Natural killer cell (primary cell): ENCODE measurements around the gene ZNF618. TPM values are rescaled to one million over a fixed set of nuclear protein-coding genes. Genes with fewer than 3 reads are reported as not detected.

Experiments used
- ATAC-seq, 3 donors: fragments of 150-1000 bp in 2 of 3; fragments of 200-7000 bp in 1 of 3; cut with Tn5 transposase; 1 replicate in 1 of 3; 2 replicates in 2 of 3; pipeline ENCODE4 v1.10.0; 2021; ENCODE audit warnings: mild to moderate bottlenecking in 2 of 3, moderate library complexity in 2 of 3
- DNase-seq, 2 donors: peaks; one replicate each; pipeline versions ENCODE4 v3.0.0 to v3.0.0-alpha.2; 2013 to 2021; ENCODE audit warnings: mixed read lengths in 1 of 2
- H3K27ac ChIP-seq: one replicate; pipeline ENCODE4 v1.5.1; 2013; ENCODE audit warnings: mild to moderate bottlenecking, low read length
- H3K27me3 ChIP-seq: one replicate; pipeline ENCODE4 v1.6.1; 2013; ENCODE audit warnings: low read length; ENCODE audit not compliant: control insufficient read depth, insufficient read depth
- H3K36me3 ChIP-seq: one replicate; pipeline ENCODE4 v1.6.1; 2013; ENCODE audit warnings: low read length; ENCODE audit not compliant: control insufficient read depth, insufficient read depth
- H3K4me1 ChIP-seq: one replicate; pipeline ENCODE4 v1.6.1; 2013; ENCODE audit warnings: low read length; ENCODE audit not compliant: control insufficient read depth, insufficient read depth
- H3K4me3 ChIP-seq: one replicate; pipeline ENCODE4 v1.5.1; 2013; ENCODE audit warnings: low read length
- H3K9me3 ChIP-seq: one replicate; pipeline ENCODE4 v1.6.1; 2013; ENCODE audit warnings: low read length; ENCODE audit not compliant: control insufficient read depth, insufficient read depth
- H3K27ac Mint-ChIP-seq, 2 donors: one replicate each; pipeline ENCODE4 v1.8.0; 2022; ENCODE audit warnings: mild to moderate bottlenecking in 2 of 2, mixed read lengths in 2 of 2, moderate library complexity in 1 of 2
- H3K27me3 Mint-ChIP-seq, 2 donors: one replicate each; pipeline ENCODE4 v1.8.0; 2022; ENCODE audit warnings: low read depth in 2 of 2, mixed read lengths in 2 of 2
- H3K36me3 Mint-ChIP-seq: one replicate; pipeline ENCODE4 v1.8.0; 2022; ENCODE audit warnings: mixed read lengths
- H3K4me1 Mint-ChIP-seq, 2 donors: one replicate each; pipeline ENCODE4 v1.8.0; 2022; ENCODE audit warnings: mixed read lengths in 2 of 2
- H3K4me3 Mint-ChIP-seq: one replicate; pipeline ENCODE4 v1.8.0; 2022; ENCODE audit warnings: mild to moderate bottlenecking, moderate library complexity, mixed read lengths
- H3K9me3 Mint-ChIP-seq, 2 donors: one replicate each; pipeline ENCODE4 v1.8.0; 2022; ENCODE audit warnings: mixed read lengths in 2 of 2
- WGBS: methylation state at CpG from one replicate; pipeline ENCODE4 v1.1.7; 2013; ENCODE audit warnings: missing lambda C conversion rate; ENCODE audit not compliant: insufficient coverage; 5-methylcytosine and 5-hydroxymethylcytosine counted together
- intact Hi-C: fragments of 100-400 bp; cut with micrococcal nuclease; formaldehyde crosslinking; loops from one replicate; pipeline ENCODE4 v1.14.2; 2022
- total RNA-seq, 4 donors: library from RNA; stranded (reverse); fragments of 120-200 nt in 1 of 4; gene quantifications; one replicate each; pipeline versions ENCODE4 v1.2.3 to v1.2.4, GENCODE V29; 2013 to 2022
- TF ChIP-seq, protein P1 (sequence below): fragments of 200-600 bp; IDR thresholded peaks from one replicate; pipeline ENCODE4 v1.8.0; 2022; ENCODE audit warnings: antibody characterized with exemption

The ZNF618 gene
- total RNA-seq, 3 donors from 2014 or later (not counting 1 experiment from before 2014, with no cell fraction given): 9.2 to 10.7 (median 10.0) TPM

DNA sequence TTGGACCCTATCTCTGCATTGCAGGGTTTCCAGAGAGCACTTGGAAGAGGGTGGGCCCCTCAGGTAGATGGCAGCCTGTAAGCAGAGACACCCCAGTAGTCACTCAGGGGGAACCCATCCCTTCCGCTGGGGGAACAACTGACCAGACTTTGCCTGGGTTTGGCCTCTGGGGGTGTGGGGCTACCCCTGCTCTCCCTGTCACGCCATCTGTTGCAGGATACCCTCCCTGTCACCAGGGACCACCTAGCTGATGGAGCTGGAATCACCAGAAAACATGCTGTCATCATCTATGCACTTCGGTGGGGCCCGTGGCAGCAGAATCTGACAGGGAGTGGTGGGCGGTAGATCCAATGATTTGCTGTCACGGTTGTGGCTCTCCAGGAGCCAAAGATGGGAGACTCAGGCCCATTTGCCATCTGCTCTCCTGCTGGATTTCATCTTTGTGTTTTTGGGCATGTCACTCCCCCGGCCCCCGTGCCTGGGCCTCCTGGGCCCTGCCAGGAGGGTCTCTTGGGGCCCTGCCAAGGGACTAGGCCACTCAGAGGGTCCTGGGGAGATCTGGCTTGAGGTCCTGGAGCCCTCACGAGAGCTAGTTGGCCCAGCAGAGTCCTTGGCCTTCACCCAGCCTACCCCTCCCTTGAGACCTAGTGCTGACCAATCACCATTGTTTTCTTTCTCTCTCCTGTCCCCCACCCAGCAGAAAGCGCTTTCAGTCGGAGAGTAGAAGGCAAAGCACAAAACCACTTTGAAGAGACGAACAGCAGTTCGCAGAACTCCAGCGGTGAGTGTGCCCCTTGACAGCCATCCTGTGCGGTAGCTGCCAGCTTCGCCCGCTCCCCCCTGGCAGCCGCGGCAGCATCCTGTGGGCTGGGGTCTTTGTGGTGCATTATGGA, 156.1 kb downstream of the ZNF618 start:
- intact Hi-C loops: no loop called here
- Mint-ChIP-seq H3K27ac (no peak overlapping the region), H3K4me3 (no peak overlapping the region), H3K9me3 (no peaks in the 10 kb centered on the region), H3K36me3 (no peaks in the 10 kb centered on the region), H3K27me3 (no peaks in the 10 kb centered on the region), H3K4me1 (no peaks in the 10 kb centered on the region)
- Histone ChIP-seq H3K4me3 (no peak overlapping the region), H3K4me1 (no peaks in the 10 kb centered on the region), H3K9me3 (no peaks in the 10 kb centered on the region), H3K27ac (no peak overlapping the region), H3K36me3 (peaks cover 2% of the 10 kb centered on the region), H3K27me3 (no peaks in the 10 kb centered on the region)
- DNase-seq (no peak), ATAC-seq (no peak)
- 95% methylated on average over 19 of the region's 19 CpGs for WGBS
- TF ChIP-seq, protein P1, sequence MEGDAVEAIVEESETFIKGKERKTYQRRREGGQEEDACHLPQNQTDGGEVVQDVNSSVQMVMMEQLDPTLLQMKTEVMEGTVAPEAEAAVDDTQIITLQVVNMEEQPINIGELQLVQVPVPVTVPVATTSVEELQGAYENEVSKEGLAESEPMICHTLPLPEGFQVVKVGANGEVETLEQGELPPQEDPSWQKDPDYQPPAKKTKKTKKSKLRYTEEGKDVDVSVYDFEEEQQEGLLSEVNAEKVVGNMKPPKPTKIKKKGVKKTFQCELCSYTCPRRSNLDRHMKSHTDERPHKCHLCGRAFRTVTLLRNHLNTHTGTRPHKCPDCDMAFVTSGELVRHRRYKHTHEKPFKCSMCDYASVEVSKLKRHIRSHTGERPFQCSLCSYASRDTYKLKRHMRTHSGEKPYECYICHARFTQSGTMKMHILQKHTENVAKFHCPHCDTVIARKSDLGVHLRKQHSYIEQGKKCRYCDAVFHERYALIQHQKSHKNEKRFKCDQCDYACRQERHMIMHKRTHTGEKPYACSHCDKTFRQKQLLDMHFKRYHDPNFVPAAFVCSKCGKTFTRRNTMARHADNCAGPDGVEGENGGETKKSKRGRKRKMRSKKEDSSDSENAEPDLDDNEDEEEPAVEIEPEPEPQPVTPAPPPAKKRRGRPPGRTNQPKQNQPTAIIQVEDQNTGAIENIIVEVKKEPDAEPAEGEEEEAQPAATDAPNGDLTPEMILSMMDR: no peak

DNA sequence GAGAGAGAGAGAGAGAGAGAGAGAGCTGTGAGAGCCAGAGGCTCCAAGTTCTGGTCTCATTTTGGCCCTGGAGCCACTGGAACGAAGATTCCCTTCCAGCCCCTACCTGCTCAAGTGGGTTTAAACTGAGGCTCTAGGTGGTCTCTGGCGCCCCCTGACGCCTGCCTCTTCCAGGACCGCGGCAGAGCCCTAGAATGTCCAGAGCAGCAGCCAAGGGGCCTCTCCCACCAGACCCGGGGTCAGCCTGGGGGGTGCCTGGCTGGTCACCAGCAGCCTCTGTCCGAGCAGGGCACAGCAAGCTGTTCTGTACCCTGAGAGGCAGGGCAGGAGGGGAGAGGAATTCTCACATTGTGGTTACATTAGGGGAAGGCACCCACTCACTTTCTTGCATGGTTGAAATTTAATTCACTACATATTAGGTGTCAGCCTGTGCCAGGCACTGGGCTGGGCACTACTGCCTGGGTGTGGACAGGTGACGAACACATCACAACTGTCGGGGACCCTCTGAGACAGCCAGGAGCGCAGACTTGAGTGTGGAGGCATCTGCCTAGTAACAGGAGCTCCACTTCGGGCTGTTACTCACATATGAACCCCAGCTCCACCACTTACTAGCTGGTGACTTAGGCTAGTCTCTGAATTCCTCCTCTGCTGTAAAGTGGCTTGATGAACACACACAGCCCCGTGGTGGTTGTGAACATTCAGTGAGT, 157.4 kb downstream of the ZNF618 start:
- DNase-seq (no peak), ATAC-seq (no peak)
- no peak overlapping the region for H3K4me3 ChIP-seq
- no peak overlapping the region for H3K27ac ChIP-seq
- H3K36me3 Mint-ChIP-seq: no peaks in the 10 kb centered on the region
- H3K4me1 ChIP-seq: no peaks in the 10 kb centered on the region
- peaks cover 2% of the 10 kb centered on the region for H3K36me3 ChIP-seq
- no peaks in the 10 kb centered on the region for H3K9me3 Mint-ChIP-seq
- intact Hi-C loops: no loop called here
- H3K4me1 Mint-ChIP-seq: no peaks in the 10 kb centered on the region
- no peaks in the 10 kb centered on the region for H3K27me3 Mint-ChIP-seq
- no peaks in the 10 kb centered on the region for H3K9me3 ChIP-seq
- H3K27me3 ChIP-seq: no peaks in the 10 kb centered on the region
- H3K27ac Mint-ChIP-seq: no peak overlapping the region
- 82% methylated on average over 12 of the region's 12 CpGs for WGBS
- TF ChIP-seq, protein P1: no peak
- no peak overlapping the region for H3K4me3 Mint-ChIP-seq

DNA sequence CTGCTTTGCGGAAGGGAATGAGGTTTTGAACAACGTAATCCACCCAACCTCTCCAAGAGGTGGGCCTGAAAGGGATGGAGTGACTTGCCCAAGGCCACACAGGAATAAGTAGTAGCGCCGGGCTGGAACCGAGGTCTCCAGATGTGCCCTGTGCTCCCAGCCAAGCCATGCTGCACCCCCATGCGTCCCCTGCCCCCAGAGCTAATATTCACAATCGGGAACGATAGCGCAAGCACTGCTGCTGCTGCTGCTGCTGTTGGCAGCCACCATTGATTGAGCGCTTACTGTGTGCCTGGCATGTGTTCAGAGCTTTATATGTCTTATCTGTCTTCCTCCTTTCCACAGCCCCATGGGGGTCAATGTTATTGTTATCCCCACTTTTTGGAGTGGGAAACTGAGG, 158.1 kb downstream of the ZNF618 start:
- Mint-ChIP-seq H3K27ac (no peak overlapping the region), H3K9me3 (no peaks in the 10 kb centered on the region)
- no peak overlapping the region for H3K4me3 ChIP-seq

More for the DNA sequence above, 158.1 kb downstream of the ZNF618 start:
- no peaks in the 10 kb centered on the region for H3K27me3 Mint-ChIP-seq
- H3K4me1 ChIP-seq: no peaks in the 10 kb centered on the region
- H3K4me3 Mint-ChIP-seq: no peak overlapping the region
- no peaks in the 10 kb centered on the region for H3K36me3 Mint-ChIP-seq
- DNase-seq (no peak), ATAC-seq (no peak)
- H3K4me1 Mint-ChIP-seq: no peaks in the 10 kb centered on the region
- H3K27me3 ChIP-seq: no peaks in the 10 kb centered on the region
- WGBS: 95% methylated on average over 10 of the region's 10 CpGs
- intact Hi-C loops: no loop called here
- TF ChIP-seq, protein P1: no peak
- peaks cover 2% of the 10 kb centered on the region for H3K36me3 ChIP-seq
- H3K9me3 ChIP-seq: no peaks in the 10 kb centered on the region
- H3K27ac ChIP-seq: no peak overlapping the region
